CD4-positive, alpha-beta T cell treated with Interleukin-17A for 1 hour (primary cell): Measurements from ENCODE around the gene SUGCT.
A peak's percentile ranks its signal among the peaks of the same experiment; 100 is the strongest.
"Not testable (repeated sequence)": the region's sequence is repeated elsewhere in the genome, so short reads cannot be mapped to it uniquely, and the experiment has no call there.

Experiments
- DNase-seq: peaks from one replicate; pipeline ENCODE4 v3.0.0-alpha.2; 2020

Gene SUGCT

GRCh38 chr7:40204581-40204980 lies 69.8 kb downstream of the SUGCT start:
- DNase-seq, result no peak

GRCh38 chr7:40205992-40206391 lies 71.2 kb downstream of the SUGCT start:
- no peak for DNase-seq

GRCh38 chr7:40211276-40212003 lies 76.6 kb downstream of the SUGCT start:
- DNase-seq, result no peak

GRCh38 chr7:40213291-40213690 lies 78.5 kb downstream of the SUGCT start:
- DNase-seq, result no peak

- DNase-seq, result no peak
These were observed 79.1 kb downstream of the SUGCT start for GRCh38 chr7:40213856-40214255.

GRCh38 chr7:40218612-40219011 lies 83.8 kb downstream of the SUGCT start:
- DNase-seq, result not testable (repeated sequence)

- no peak for DNase-seq
These were observed 85.1 kb downstream of the SUGCT start for GRCh38 chr7:40219917-40220316.

- no peak for DNase-seq
These were observed 85.7 kb downstream of the SUGCT start for GRCh38 chr7:40220421-40220911.

GRCh38 chr7:40221836-40222235 lies 87.0 kb downstream of the SUGCT start:
- no peak for DNase-seq

GRCh38 chr7:40223451-40224127 lies 88.8 kb downstream of the SUGCT start:
- DNase-seq, result no peak

GRCh38 chr7:40230101-40230500 lies 95.3 kb downstream of the SUGCT start:
- DNase-seq, result no peak

GRCh38 chr7:40231796-40232195 lies 97.0 kb downstream of the SUGCT start:
- DNase-seq, result no peak

- DNase-seq, result peak; percentile 5
These were observed 97.6 kb downstream of the SUGCT start for GRCh38 chr7:40232242-40232893.

GRCh38 chr7:40234046-40234445 lies 99.2 kb downstream of the SUGCT start:
- no peak for DNase-seq

GRCh38 chr7:40234666-40235065 lies 99.9 kb downstream of the SUGCT start:
- DNase-seq, result no peak

- no peak for DNase-seq
These were observed 102.9 kb downstream of the SUGCT start for GRCh38 chr7:40237731-40238130.

- no peak for DNase-seq
These were observed 105.0 kb downstream of the SUGCT start for GRCh38 chr7:40239755-40240303.

- DNase-seq, result no peak
These were observed 108.3 kb downstream of the SUGCT start for GRCh38 chr7:40243076-40243475.

- no peak for DNase-seq
These were observed 109.4 kb downstream of the SUGCT start for GRCh38 chr7:40244226-40244625.

- DNase-seq, result no peak
These were observed 113.9 kb downstream of the SUGCT start for GRCh38 chr7:40248681-40249080.

GRCh38 chr7:40253444-40253843 lies 118.6 kb downstream of the SUGCT start:
- not testable (repeated sequence) for DNase-seq

GRCh38 chr7:40263752-40264390 lies 129.1 kb downstream of the SUGCT start:
- DNase-seq, result no peak

GRCh38 chr7:40267583-40267982 lies 132.8 kb downstream of the SUGCT start:
- DNase-seq, result no peak
